SK-N-SH (cell line): ENCODE results near the gene SDC3. TPM values are rescaled to one million over a fixed set of nuclear protein-coding genes. Genes with fewer than 3 reads are reported as not detected.

ENCODE experiments used
- CTCF ChIA-PET: fragments of 300-600, 350-600 bp; formaldehyde crosslinking; extraction: SDS; loops from one replicate; lab custom pipeline; 2021; lab: Yijun Ruan, JAX
- POLR2A ChIA-PET: fragments of 350-600 bp; sonication (Branson Sonifier 250); formaldehyde crosslinking; extraction: SDS; loops from one replicate; lab custom pipeline; 2020; ENCODE audit warnings: antibody characterized with exemption, inconsistent platforms; lab: Yijun Ruan, JAX
- DNase-seq: peaks from one replicate; pipeline ENCODE4 v3.0.0; 2012
- H2AFZ ChIP-seq: fragments of 200-600 bp; sonication (generic); 2 replicates; pipeline ENCODE4 v1.8.1; 2016; ENCODE audit warnings: antibody characterized with exemption, mild to moderate bottlenecking, low read depth
- H3F3A ChIP-seq: fragments of 200-600 bp; sonication (generic); replicated peaks from 2 replicates; pipeline ENCODE3; 2016; ENCODE audit warnings: antibody characterized with exemption, mild to moderate bottlenecking; ENCODE audit not compliant: insufficient read depth
- H3K27ac ChIP-seq, 2 experiments: fragments of 200-500 bp in 1 of 2; fragments of 200-600 bp in 1 of 2; sonication (Bioruptor generic) in 1 of 2; sonication (generic), shearing (Covaris generic) in 1 of 2; 2 replicates each; pipeline versions ENCODE4 v1.5.1 to v1.6.1; 2014 to 2016; ENCODE audit warnings: low read depth in 2 of 2, inconsistent platforms in 1 of 2, low read length in 1 of 2, mild to moderate bottlenecking in 1 of 2, mixed read lengths in 1 of 2
- H3K27me3 ChIP-seq: fragments of 200-600 bp; sonication (generic), shearing (Covaris generic); 2 replicates; pipeline ENCODE4 v1.6.1; 2016; ENCODE audit warnings: mixed run types; ENCODE audit not compliant: insufficient read depth
- H3K36me3 ChIP-seq, 2 experiments: fragments of 200-500 bp in 1 of 2; fragments of 200-600 bp in 1 of 2; sonication (Bioruptor generic) in 1 of 2; sonication (generic) in 1 of 2; replicated peaks in 1 of 2; 2 replicates each; pipeline versions ENCODE3 to v1.5.1; 2014 to 2016; ENCODE audit warnings: low read length in 1 of 2, mild to moderate bottlenecking in 1 of 2; ENCODE audit not compliant: insufficient read depth in 2 of 2, control insufficient read depth in 1 of 2
- H3K4me1 ChIP-seq, 2 experiments: fragments of 200-500 bp in 1 of 2; fragments of 200-600 bp in 1 of 2; sonication (Bioruptor generic) in 1 of 2; sonication (generic), shearing (Covaris generic) in 1 of 2; 2 replicates each; pipeline versions ENCODE4 v1.5.1 to v1.6.1; 2014 to 2016; ENCODE audit warnings: low read depth in 1 of 2, low read length in 1 of 2, mixed run types in 1 of 2; ENCODE audit not compliant: insufficient read depth in 2 of 2, control insufficient read depth in 1 of 2
- H3K4me2 ChIP-seq: fragments of 200-600 bp; sonication (generic), shearing (Covaris generic); 2 replicates; pipeline ENCODE4 v1.6.1; 2017; ENCODE audit warnings: mixed run types
- H3K4me3 ChIP-seq, 2 experiments: fragments of 200-500 bp in 1 of 2; fragments of 200-600 bp in 1 of 2; sonication (Bioruptor generic) in 1 of 2; sonication (generic), shearing (Covaris generic) in 1 of 2; 2 replicates each; pipeline versions ENCODE4 v1.5.1 to v1.8.1; 2014 to 2016; ENCODE audit warnings: low read depth in 2 of 2, inconsistent platforms in 1 of 2, low read length in 1 of 2, mild to moderate bottlenecking in 1 of 2, mixed read lengths in 1 of 2, moderate library complexity in 1 of 2
- H3K79me2 ChIP-seq: fragments of 200-600 bp; sonication (generic); 2 replicates; pipeline ENCODE4 v1.8.1; 2017; ENCODE audit warnings: mild to moderate bottlenecking; ENCODE audit not compliant: insufficient read depth
- H3K9ac ChIP-seq: fragments of 200-600 bp; sonication (generic); 2 replicates; pipeline ENCODE4 v1.6.1; 2017; ENCODE audit warnings: mixed run types
- H3K9me2 ChIP-seq: fragments of 200-600 bp; sonication (generic); 2 replicates; pipeline ENCODE4 v1.6.1; 2017; ENCODE audit warnings: mixed run types
- H3K9me3 ChIP-seq: fragments of 200-600 bp; sonication (generic); 2 replicates; pipeline ENCODE4 v1.6.1; 2017; ENCODE audit warnings: mixed run types, mild to moderate bottlenecking, moderate library complexity
- H4K20me1 ChIP-seq: fragments of 200-600 bp; sonication (generic); 2 replicates; pipeline ENCODE4 v1.6.1; 2017; ENCODE audit warnings: mild to moderate bottlenecking, mixed run types; ENCODE audit not compliant: insufficient read depth
- CHD2 ChIP-seq: fragments of 150-350 bp; IDR thresholded peaks from 2 replicates; pipeline ENCODE4 v1.6.1; 2018; ENCODE audit warnings: low read length; ENCODE audit not compliant: partially characterized antibody
- ELF1 ChIP-seq: IDR thresholded peaks from 2 replicates; pipeline ENCODE4 v1.4.0; 2012
- EP300 ChIP-seq, 2 experiments: IDR thresholded peaks; 2 replicates each; pipeline versions ENCODE4 v1.4.0 to v1.6.1; 2012; ENCODE audit warnings: borderline replicate concordance in 1 of 2, low read depth in 1 of 2, low read length in 1 of 2
- EZH2phosphoT487 ChIP-seq: fragments of 200-600 bp; sonication (generic); IDR thresholded peaks from 2 replicates; pipeline ENCODE4 v1.6.1; 2017; ENCODE audit warnings: low read depth, mixed run types, mild to moderate bottlenecking, antibody characterized with exemption, moderate library complexity, borderline replicate concordance
- FOSL2 ChIP-seq: IDR thresholded peaks from 2 replicates; pipeline ENCODE4 v1.4.0; 2012; ENCODE audit warnings: low read depth, mild to moderate bottlenecking, moderate library complexity, borderline replicate concordance
- FOXJ3 ChIP-seq: sonication (generic); formaldehyde crosslinking; IDR thresholded peaks from 2 replicates; pipeline ENCODE4 v1.5.1; 2020; ENCODE audit warnings: mild to moderate bottlenecking, missing genetic modification reagents
- GATA2 ChIP-seq: sonication (generic); formaldehyde crosslinking; IDR thresholded peaks from 2 replicates; pipeline ENCODE4 v1.5.0; 2020; ENCODE audit warnings: mild to moderate bottlenecking, missing genetic modification reagents
- JUND ChIP-seq: IDR thresholded peaks from 2 replicates; pipeline ENCODE4 v1.4.0; 2012
- MEF2A ChIP-seq: IDR thresholded peaks from 2 replicates; pipeline ENCODE4 v1.4.0; 2012; ENCODE audit warnings: low read depth, borderline replicate concordance
- NRF1 ChIP-seq: IDR thresholded peaks from 2 replicates; pipeline ENCODE4 v1.6.1; 2012; ENCODE audit warnings: low read depth, mild to moderate bottlenecking, low read length
- POLR2AphosphoS5 ChIP-seq: IDR thresholded peaks from 2 replicates; pipeline ENCODE4 v1.6.1; 2012; ENCODE audit warnings: low read depth, low read length
- RAD21 ChIP-seq: IDR thresholded peaks from 2 replicates; pipeline ENCODE4 v1.6.1; 2012; ENCODE audit warnings: mild to moderate bottlenecking, low read length
- RXRA ChIP-seq: IDR thresholded peaks from 2 replicates; pipeline ENCODE4 v1.4.0; 2012; ENCODE audit warnings: low read depth, mild to moderate bottlenecking, borderline replicate concordance
- SIN3A ChIP-seq: IDR thresholded peaks from 2 replicates; pipeline ENCODE4 v1.6.1; 2012; ENCODE audit warnings: low read depth, mild to moderate bottlenecking, low read length, moderate library complexity, borderline replicate concordance
- TCF12 ChIP-seq: IDR thresholded peaks from 2 replicates; pipeline ENCODE4 v1.4.0; 2012
- TEAD4 ChIP-seq: IDR thresholded peaks from 2 replicates; pipeline ENCODE4 v1.4.0; 2012; ENCODE audit warnings: mild to moderate bottlenecking, borderline replicate concordance; ENCODE audit not compliant: insufficient read depth
- YY1 ChIP-seq: IDR thresholded peaks from 2 replicates; pipeline ENCODE4 v1.4.0; 2012; ENCODE audit warnings: low read depth, mild to moderate bottlenecking
- WGBS: methylation state at CpG from one replicate; pipeline ENCODE4 v1.1.6; 2017; ENCODE audit warnings: low lambda C conversion rate; 5-methylcytosine and 5-hydroxymethylcytosine counted together
- polyA plus RNA-seq, 3 experiments: library from polyadenylated mRNA; depleted of rRNA; stranded (reverse); fragments of >200 nt; gene quantifications; 2 replicates each; pipeline ENCODE4 v1.2.3, GENCODE V29; 2012
- TF ChIP-seq, protein P1 (sequence below): fragments of 200-600 bp; sonication (generic); IDR thresholded peaks from 2 replicates; pipeline ENCODE4 v1.6.1; 2017; ENCODE audit warnings: antibody characterized with exemption, mild to moderate bottlenecking, moderate library complexity
- TF ChIP-seq, protein P2 (sequence below): IDR thresholded peaks from 2 replicates; pipeline ENCODE4; 2012
- TF ChIP-seq, protein P3 (sequence below): IDR thresholded peaks from 2 replicates; pipeline ENCODE4 v1.4.0; 2012; ENCODE audit warnings: low read depth, borderline replicate concordance
- TF ChIP-seq, protein P4 (sequence below): IDR thresholded peaks from 2 replicates; pipeline ENCODE4 v1.4.0; 2012; ENCODE audit warnings: low read depth, borderline replicate concordance

The SDC3 gene
- polyA plus RNA-seq, 1 of the 3 experiments (the other 2 are of a cell fraction): 18.8 TPM

DNA sequence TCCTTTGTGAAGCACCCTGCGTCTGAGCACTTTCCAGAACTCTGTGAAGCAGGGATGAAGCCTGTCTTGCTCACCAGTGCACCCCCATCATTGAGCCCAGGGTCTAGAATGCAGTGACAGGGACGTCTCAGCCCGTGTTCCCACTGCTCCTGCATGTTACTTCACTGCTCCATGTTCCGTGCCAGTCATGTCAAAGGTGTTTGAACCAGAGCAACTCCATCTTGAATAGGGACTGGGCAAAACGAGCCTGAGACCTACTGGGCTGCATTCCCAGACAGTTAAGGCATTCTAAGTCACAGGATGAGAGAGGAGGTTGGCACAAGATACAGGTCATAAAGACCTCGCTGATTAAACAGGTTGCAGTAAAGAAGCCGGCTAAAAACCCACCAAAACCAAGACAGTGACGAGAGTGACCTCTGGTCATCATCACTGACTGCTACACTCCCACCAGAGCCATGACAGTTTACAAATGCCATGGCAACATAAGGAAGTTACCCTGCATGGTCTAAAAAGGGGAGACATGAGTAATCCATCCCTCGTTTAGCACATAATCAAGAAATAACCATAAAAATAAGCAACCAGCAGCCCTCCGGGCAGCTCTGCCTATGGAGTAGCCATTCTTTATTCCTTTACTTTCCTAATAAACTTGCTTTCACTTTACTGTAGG is 63.2 kb downstream of the SDC3 start (continued):
- TF ChIP-seq, protein P1, sequence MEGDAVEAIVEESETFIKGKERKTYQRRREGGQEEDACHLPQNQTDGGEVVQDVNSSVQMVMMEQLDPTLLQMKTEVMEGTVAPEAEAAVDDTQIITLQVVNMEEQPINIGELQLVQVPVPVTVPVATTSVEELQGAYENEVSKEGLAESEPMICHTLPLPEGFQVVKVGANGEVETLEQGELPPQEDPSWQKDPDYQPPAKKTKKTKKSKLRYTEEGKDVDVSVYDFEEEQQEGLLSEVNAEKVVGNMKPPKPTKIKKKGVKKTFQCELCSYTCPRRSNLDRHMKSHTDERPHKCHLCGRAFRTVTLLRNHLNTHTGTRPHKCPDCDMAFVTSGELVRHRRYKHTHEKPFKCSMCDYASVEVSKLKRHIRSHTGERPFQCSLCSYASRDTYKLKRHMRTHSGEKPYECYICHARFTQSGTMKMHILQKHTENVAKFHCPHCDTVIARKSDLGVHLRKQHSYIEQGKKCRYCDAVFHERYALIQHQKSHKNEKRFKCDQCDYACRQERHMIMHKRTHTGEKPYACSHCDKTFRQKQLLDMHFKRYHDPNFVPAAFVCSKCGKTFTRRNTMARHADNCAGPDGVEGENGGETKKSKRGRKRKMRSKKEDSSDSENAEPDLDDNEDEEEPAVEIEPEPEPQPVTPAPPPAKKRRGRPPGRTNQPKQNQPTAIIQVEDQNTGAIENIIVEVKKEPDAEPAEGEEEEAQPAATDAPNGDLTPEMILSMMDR: no peak
- TF ChIP-seq POLR2AphosphoS5 (no peak), ELF1 (no peak), FOSL2 (no peak), JUND (no peak), TEAD4 (no peak)

DNA sequence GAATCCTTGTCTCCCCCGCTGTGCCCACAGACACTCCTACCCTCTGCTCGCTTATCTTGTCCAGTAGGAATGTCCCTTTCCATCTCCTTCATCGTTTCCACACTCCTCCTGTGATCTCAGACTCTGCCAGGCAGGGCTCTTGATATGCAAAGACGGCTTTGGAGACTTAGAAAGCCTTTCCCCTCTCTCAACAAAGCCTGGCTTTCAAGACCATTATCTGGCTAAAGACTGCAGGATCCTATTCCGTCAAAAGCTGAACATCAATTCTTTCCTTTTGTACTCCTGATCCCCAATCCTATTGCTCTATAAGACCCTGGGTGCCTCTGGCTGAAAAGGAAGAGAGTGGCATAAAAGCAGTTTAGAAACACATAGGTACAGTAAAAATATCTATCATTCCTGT is 63.9 kb downstream of the SDC3 start:
- POLR2A ChIA-PET: no interaction called here
- Histone ChIP-seq H3K4me2 (no peak overlapping the region), H3K4me3 (no peak overlapping the region), H4K20me1 (no peaks in the 10 kb centered on the region), H2AFZ (no peak overlapping the region), H3F3A (no peaks in the 10 kb centered on the region), H3K9me3 (no peaks in the 10 kb centered on the region), H3K9me2 (no peaks in the 10 kb centered on the region), H3K27ac (no peak overlapping the region), H3K36me3 (no peaks in the 10 kb centered on the region), H3K79me2 (no peaks in the 10 kb centered on the region), H3K27me3 (no peaks in the 10 kb centered on the region), H3K9ac (no peak overlapping the region), H3K4me1 (peaks cover 0 to 8% of the 10 kb centered on the region in 2 experiments; a peak in 1 of 4 replicates)
- 63% methylated on average over 5 of the region's 5 CpGs for WGBS
- CTCF ChIA-PET: interaction anchor here (2.1 kb wide), 1 partner anchor 12 kb away, joined by 4 read pairs; no protein-coding TSS in a partner anchor
- TF ChIP-seq NRF1: no peak
- TF ChIP-seq SIN3A: no peak
- TF ChIP-seq TEAD4: no peak
- DNase-seq: no peak

DNA sequence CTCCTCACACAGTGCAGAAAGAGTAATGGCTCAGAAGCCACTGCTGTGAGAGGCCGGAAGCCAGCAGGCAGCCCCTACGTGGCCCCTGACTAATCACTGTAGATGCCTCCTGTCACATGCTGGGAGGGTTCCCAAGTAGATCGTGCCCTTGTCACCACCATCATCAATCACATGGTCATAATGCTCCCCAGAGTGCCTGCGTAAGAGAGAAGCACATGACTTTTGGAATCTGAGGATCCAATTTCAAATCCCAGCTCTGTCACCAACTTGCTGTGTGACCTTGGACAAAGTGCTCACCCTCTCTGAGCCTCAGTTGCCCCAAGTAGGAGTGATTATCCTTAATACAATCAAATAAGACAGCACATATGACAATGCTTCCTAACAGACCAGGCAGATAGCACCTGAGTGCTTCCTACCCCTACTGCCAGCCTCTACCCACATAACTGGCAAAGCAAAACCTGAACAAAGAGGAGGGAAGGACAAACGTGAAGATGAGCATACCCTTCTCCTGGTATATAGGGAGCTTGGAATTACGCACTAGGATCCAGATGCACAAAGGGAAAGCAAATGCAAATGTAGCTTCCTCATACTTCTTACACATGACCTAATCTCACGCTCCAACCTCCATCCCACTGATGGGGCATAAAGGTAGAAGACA is 65.7 kb downstream of the SDC3 start:
- H3K4me3 ChIP-seq: no peak overlapping the region
- 69% methylated on average over 7 of the region's 7 CpGs for WGBS
- H3K4me2 ChIP-seq: no peak overlapping the region
- H3K9ac ChIP-seq: no peak overlapping the region
- H3K79me2 ChIP-seq: no peaks in the 10 kb centered on the region
- no peaks in the 10 kb centered on the region for H4K20me1 ChIP-seq
- no peaks in the 10 kb centered on the region for H3K9me3 ChIP-seq
- no peaks in the 10 kb centered on the region for H3F3A ChIP-seq
- peaks cover 0 to 8% of the 10 kb centered on the region in 2 experiments; a peak in 1 of 4 replicates for H3K4me1 ChIP-seq
- ChIA-PET CTCF (interaction anchor here (0.6 to 4.5 kb wide), 5 partner anchors 11 to 201 kb away, joined by 3 to 28 read pairs (median 5); no protein-coding TSS in a partner anchor), POLR2A (no interaction called here)
- no peaks in the 10 kb centered on the region for H3K9me2 ChIP-seq
- no peak for DNase-seq
- no peak overlapping the region for H2AFZ ChIP-seq
- no peak overlapping the region for H3K27ac ChIP-seq
- no peaks in the 10 kb centered on the region for H3K27me3 ChIP-seq
- H3K36me3 ChIP-seq: no peaks in the 10 kb centered on the region
- no peak for TF ChIP-seq FOXJ3 (CRISPR knock-in tag)
- TF ChIP-seq EZH2phosphoT487: no peak
- no peak for TF ChIP-seq TCF12
- no peak for TF ChIP-seq RXRA
- no peak for TF ChIP-seq MEF2A
- TF ChIP-seq RAD21: no peak
- no peak for TF ChIP-seq JUND
- no peak for TF ChIP-seq CHD2
- no peak for TF ChIP-seq YY1
- TF ChIP-seq, protein P2, sequence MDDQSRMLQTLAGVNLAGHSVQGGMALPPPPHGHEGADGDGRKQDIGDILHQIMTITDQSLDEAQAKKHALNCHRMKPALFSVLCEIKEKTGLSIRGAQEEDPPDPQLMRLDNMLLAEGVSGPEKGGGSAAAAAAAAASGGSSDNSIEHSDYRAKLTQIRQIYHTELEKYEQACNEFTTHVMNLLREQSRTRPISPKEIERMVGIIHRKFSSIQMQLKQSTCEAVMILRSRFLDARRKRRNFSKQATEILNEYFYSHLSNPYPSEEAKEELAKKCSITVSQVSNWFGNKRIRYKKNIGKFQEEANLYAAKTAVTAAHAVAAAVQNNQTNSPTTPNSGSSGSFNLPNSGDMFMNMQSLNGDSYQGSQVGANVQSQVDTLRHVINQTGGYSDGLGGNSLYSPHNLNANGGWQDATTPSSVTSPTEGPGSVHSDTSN: no peak
- no peak for TF ChIP-seq POLR2AphosphoS5
- TF ChIP-seq, protein P3, sequence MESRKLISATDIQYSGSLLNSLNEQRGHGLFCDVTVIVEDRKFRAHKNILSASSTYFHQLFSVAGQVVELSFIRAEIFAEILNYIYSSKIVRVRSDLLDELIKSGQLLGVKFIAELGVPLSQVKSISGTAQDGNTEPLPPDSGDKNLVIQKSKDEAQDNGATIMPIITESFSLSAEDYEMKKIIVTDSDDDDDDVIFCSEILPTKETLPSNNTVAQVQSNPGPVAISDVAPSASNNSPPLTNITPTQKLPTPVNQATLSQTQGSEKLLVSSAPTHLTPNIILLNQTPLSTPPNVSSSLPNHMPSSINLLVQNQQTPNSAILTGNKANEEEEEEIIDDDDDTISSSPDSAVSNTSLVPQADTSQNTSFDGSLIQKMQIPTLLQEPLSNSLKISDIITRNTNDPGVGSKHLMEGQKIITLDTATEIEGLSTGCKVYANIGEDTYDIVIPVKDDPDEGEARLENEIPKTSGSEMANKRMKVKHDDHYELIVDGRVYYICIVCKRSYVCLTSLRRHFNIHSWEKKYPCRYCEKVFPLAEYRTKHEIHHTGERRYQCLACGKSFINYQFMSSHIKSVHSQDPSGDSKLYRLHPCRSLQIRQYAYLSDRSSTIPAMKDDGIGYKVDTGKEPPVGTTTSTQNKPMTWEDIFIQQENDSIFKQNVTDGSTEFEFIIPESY: no peak
- TF ChIP-seq, protein P4, sequence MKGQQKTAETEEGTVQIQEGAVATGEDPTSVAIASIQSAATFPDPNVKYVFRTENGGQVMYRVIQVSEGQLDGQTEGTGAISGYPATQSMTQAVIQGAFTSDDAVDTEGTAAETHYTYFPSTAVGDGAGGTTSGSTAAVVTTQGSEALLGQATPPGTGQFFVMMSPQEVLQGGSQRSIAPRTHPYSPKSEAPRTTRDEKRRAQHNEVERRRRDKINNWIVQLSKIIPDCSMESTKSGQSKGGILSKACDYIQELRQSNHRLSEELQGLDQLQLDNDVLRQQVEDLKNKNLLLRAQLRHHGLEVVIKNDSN: no peak
- TF ChIP-seq GATA2 (CRISPR knock-in tag): no peak
- TF ChIP-seq EP300 (IDR thresholded peaks at IDR 0.05; ENCODE audit: borderline replicate concordance in 1 of 2, low read depth in 1 of 2, low read length in 1 of 2): no peak
